Lower lobe of right lung (tissue), 2 donors: ENCODE data around the gene HHLA2. TPM values are rescaled to one million over a fixed set of nuclear protein-coding genes. Genes with fewer than 3 reads are reported as not detected.

Source experiments
- ATAC-seq, 2 donors: fragments of 200-7000 bp; cut with Tn5 transposase; one replicate each; pipeline ENCODE4 v1.9.1; 2020 to 2022; ENCODE audit warnings: mild to moderate bottlenecking in 2 of 2, moderate library complexity in 2 of 2
- DNase-seq: peaks from one replicate; pipeline ENCODE4 v3.0.0-alpha.2; 2020
- H3K27ac ChIP-seq: fragments of 200-600 bp; one replicate; pipeline ENCODE4 v1.8.0; 2022
- H3K27me3 ChIP-seq: fragments of 200-600 bp; one replicate; pipeline ENCODE4 v1.8.0; 2022; ENCODE audit warnings: low read depth
- H3K36me3 ChIP-seq: fragments of 200-600 bp; one replicate; pipeline ENCODE4 v1.8.0; 2022; ENCODE audit warnings: mild to moderate bottlenecking
- H3K4me1 ChIP-seq: fragments of 200-600 bp; one replicate; pipeline ENCODE4 v1.8.0; 2022
- H3K4me3 ChIP-seq: fragments of 200-600 bp; one replicate; pipeline ENCODE4 v1.8.0; 2022; ENCODE audit warnings: mild to moderate bottlenecking
- H3K9me3 ChIP-seq: fragments of 200-600 bp; one replicate; pipeline ENCODE4 v1.8.0; 2022
- intact Hi-C: fragments of 100-400 bp; cut with DNase I; formaldehyde crosslinking; loops from one replicate; pipeline ENCODE4 v1.11.0; 2022
- total RNA-seq: library from RNA; stranded (reverse); fragmentation: NEBNext Ultra II Directional; extraction: Animal tissue kit (Norgen Biotek cat#: 25700); gene quantifications from one replicate; pipeline ENCODE4 v1.2.1, GENCODE V29; 2021
- TF ChIP-seq, protein P1 (sequence below): fragments of 200-600 bp; IDR thresholded peaks from one replicate; pipeline ENCODE4 v1.8.0; 2022; ENCODE audit warnings: antibody characterized with exemption, mild to moderate bottlenecking
- donor health status: DM: no; HTN: yes; CAD: no; lungs with severe emphysema.

The HHLA2 gene
- total RNA-seq, 1 donor from 2014 or later: 4.9 TPM

GRCh38 chr3:108396336-108396735 is 100.0 kb downstream of the HHLA2 start:
- H3K27ac ChIP-seq: no peak overlapping the region
- H3K9me3 ChIP-seq: no peaks in the 10 kb centered on the region
- no peak for DNase-seq
- TF ChIP-seq, protein P1, sequence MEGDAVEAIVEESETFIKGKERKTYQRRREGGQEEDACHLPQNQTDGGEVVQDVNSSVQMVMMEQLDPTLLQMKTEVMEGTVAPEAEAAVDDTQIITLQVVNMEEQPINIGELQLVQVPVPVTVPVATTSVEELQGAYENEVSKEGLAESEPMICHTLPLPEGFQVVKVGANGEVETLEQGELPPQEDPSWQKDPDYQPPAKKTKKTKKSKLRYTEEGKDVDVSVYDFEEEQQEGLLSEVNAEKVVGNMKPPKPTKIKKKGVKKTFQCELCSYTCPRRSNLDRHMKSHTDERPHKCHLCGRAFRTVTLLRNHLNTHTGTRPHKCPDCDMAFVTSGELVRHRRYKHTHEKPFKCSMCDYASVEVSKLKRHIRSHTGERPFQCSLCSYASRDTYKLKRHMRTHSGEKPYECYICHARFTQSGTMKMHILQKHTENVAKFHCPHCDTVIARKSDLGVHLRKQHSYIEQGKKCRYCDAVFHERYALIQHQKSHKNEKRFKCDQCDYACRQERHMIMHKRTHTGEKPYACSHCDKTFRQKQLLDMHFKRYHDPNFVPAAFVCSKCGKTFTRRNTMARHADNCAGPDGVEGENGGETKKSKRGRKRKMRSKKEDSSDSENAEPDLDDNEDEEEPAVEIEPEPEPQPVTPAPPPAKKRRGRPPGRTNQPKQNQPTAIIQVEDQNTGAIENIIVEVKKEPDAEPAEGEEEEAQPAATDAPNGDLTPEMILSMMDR: no peak
- no peaks in the 10 kb centered on the region for H3K36me3 ChIP-seq
- no peak for ATAC-seq
- H3K4me3 ChIP-seq: no peak overlapping the region
- H3K4me1 ChIP-seq: no peaks in the 10 kb centered on the region
- intact Hi-C loops: no loop called here
- H3K27me3 ChIP-seq: no peaks in the 10 kb centered on the region

GRCh38 chr3:108398510-108398909 is 102.2 kb downstream of the HHLA2 start:
- no peaks in the 10 kb centered on the region for H3K27me3 ChIP-seq
- intact Hi-C loops: no loop called here
- H3K4me3 ChIP-seq: no peak overlapping the region
- no peaks in the 10 kb centered on the region for H3K36me3 ChIP-seq
- no peak for ATAC-seq
- H3K4me1 ChIP-seq: no peaks in the 10 kb centered on the region
- H3K9me3 ChIP-seq: no peaks in the 10 kb centered on the region
- TF ChIP-seq, protein P1: no peak
- no peak overlapping the region for H3K27ac ChIP-seq
- no peak for DNase-seq

GRCh38 chr3:108401836-108402235 is 105.5 kb downstream of the HHLA2 start:
- Histone ChIP-seq H3K27me3 (no peaks in the 10 kb centered on the region), H3K9me3 (no peaks in the 10 kb centered on the region), H3K4me3 (no peak overlapping the region), H3K4me1 (peaks cover 9% of the 10 kb centered on the region), H3K27ac (no peak overlapping the region), H3K36me3 (no peaks in the 10 kb centered on the region)
- intact Hi-C loops: no loop called here
- no peak for DNase-seq
- TF ChIP-seq, protein P1: no peak
- no peak for ATAC-seq

- Histone ChIP-seq H3K4me1 (peaks cover 23% of the 10 kb centered on the region), H3K27me3 (no peaks in the 10 kb centered on the region), H3K27ac (no peak overlapping the region), H3K4me3 (no peak overlapping the region), H3K9me3 (no peaks in the 10 kb centered on the region), H3K36me3 (no peaks in the 10 kb centered on the region)
- TF ChIP-seq, protein P1: no peak
- no peak for ATAC-seq
- no peak for DNase-seq
- intact Hi-C loops: no loop called here
Measured at GRCh38 chr3:108403198-108403597, 106.8 kb downstream of the HHLA2 start.

DNA sequence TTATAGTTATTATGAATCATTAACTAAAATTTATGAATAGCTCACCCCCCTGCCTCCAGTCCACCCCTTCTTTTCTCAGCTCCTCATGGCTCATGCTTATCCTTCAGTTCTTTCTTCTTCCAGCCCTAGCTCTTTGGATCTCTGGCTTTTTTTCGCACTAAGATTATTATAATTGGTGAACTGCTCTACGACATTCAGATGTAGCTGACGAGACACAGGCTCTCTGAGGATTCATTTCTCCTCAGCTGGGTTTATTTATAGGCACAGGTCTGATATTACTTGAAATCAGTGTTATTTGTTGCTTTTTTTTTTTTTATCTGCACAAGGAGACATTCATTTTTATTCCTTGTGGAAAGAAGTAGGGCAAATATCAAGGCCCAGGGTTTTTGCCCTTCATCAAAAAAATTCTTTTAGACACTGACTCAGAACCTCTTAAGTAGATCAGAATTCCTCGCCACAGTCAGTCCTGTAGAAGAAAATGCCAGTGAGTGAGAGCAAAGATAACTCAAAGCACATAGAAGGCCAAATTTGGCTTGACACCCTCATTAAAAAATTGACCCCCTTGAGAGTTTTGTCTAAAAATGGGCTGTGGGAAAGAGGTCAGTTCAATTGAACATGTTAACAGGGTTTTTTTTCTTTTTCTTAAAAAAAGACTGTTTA is 107.5 kb downstream of the HHLA2 start:
- ATAC-seq (no peak), DNase-seq (no peak)
- H3K27ac ChIP-seq: no peak overlapping the region
- H3K9me3 ChIP-seq: no peaks in the 10 kb centered on the region
- intact Hi-C loops: no loop called here
- H3K4me1 ChIP-seq: peaks cover 28% of the 10 kb centered on the region
- TF ChIP-seq, protein P1: no peak
- no peaks in the 10 kb centered on the region for H3K36me3 ChIP-seq
- H3K27me3 ChIP-seq: no peaks in the 10 kb centered on the region
- no peak overlapping the region for H3K4me3 ChIP-seq
